SU-DHL-6 (cell line): ENCODE results near the gene AGPAT3.

Experiments used
- H2AFZ ChIP-seq: fragments of 200-600 bp; sonication (generic); 2 replicates; pipeline ENCODE4 v1.6.1; 2014; ENCODE audit warnings: low read depth, mild to moderate bottlenecking, moderate library complexity, mixed read lengths, antibody characterized with exemption, low read length; ENCODE audit not compliant: severe bottlenecking
- H3F3A ChIP-seq: fragments of 200-600 bp; shearing (Covaris generic); 2 replicates; pipeline ENCODE4 v1.6.0; 2016; ENCODE audit warnings: antibody characterized with exemption, mild to moderate bottlenecking; ENCODE audit not compliant: insufficient read depth
- H3K27ac ChIP-seq: fragments of 200-600 bp; sonication (generic); 2 replicates; pipeline ENCODE4 v1.5.1; 2016; ENCODE audit warnings: low read depth, mild to moderate bottlenecking, low read length, moderate library complexity, mixed read lengths
- H3K27me3 ChIP-seq: fragments of 200-600 bp; sonication (generic), shearing (Covaris generic); 2 replicates; pipeline ENCODE4 v1.6.0; 2014; ENCODE audit warnings: mild to moderate bottlenecking, low read length
- H3K36me3 ChIP-seq: fragments of 200-600 bp; sonication (generic); 2 replicates; pipeline ENCODE4 v1.6.1; 2014; ENCODE audit warnings: mild to moderate bottlenecking, low read length, mixed read lengths
- H3K4me2 ChIP-seq: fragments of 300-600, 200-600 bp; shearing (Covaris generic), sonication (generic); 2 replicates; pipeline ENCODE4 v1.6.0; 2014; ENCODE audit warnings: low read length, low read depth, mild to moderate bottlenecking; ENCODE audit not compliant: poor library complexity, severe bottlenecking
- H3K4me3 ChIP-seq: fragments of 200-600 bp; sonication (generic); 2 replicates; pipeline ENCODE4 v1.5.1; 2014; ENCODE audit warnings: antibody characterized with exemption, low read length, mild to moderate bottlenecking, mixed read lengths; ENCODE audit not compliant: insufficient read depth, poor library complexity, severe bottlenecking
- H3K79me2 ChIP-seq: fragments of 200-600 bp; sonication (generic); 2 replicates; pipeline ENCODE4 v1.6.1; 2014; ENCODE audit warnings: mild to moderate bottlenecking, low read length, moderate library complexity; ENCODE audit not compliant: insufficient read depth
- H3K9ac ChIP-seq: fragments of 200-600 bp; sonication (generic); 2 replicates; pipeline ENCODE4 v1.7.0; 2014; ENCODE audit warnings: mild to moderate bottlenecking, low read length
- H3K9me2 ChIP-seq: fragments of 200-600 bp; sonication (generic); replicated peaks from 2 replicates; pipeline ENCODE4 v1.6.1; 2014; ENCODE audit warnings: low read length; ENCODE audit not compliant: insufficient read depth
- H3K9me3 ChIP-seq: fragments of 200-600 bp; sonication (generic); 2 replicates; pipeline ENCODE4 v1.6.1; 2014; ENCODE audit warnings: low read length, mixed read lengths; ENCODE audit not compliant: insufficient read depth
- H4K20me1 ChIP-seq: fragments of 200-600 bp; sonication (generic); 2 replicates; pipeline ENCODE4 v1.6.1; 2014; ENCODE audit warnings: low read depth, mild to moderate bottlenecking, antibody characterized with exemption, low read length, moderate library complexity, mixed read lengths
- EZH2phosphoT487 ChIP-seq: fragments of 200-600 bp; sonication (generic), shearing (Covaris generic); conservative IDR thresholded peaks from 2 replicates; pipeline ENCODE4 v1.6.1; 2018; ENCODE audit warnings: mild to moderate bottlenecking, antibody characterized with exemption, low read length, moderate library complexity, mixed read lengths
- TF ChIP-seq, protein P1 (sequence below): fragments of 200-600 bp; sonication (generic); IDR thresholded peaks from one replicate; pipeline ENCODE4 v1.5.1; 2017; ENCODE audit warnings: antibody characterized with exemption, mild to moderate bottlenecking, low read length, moderate library complexity; ENCODE audit not compliant: insufficient read depth, poor library complexity, severe bottlenecking

The AGPAT3 gene

DNA sequence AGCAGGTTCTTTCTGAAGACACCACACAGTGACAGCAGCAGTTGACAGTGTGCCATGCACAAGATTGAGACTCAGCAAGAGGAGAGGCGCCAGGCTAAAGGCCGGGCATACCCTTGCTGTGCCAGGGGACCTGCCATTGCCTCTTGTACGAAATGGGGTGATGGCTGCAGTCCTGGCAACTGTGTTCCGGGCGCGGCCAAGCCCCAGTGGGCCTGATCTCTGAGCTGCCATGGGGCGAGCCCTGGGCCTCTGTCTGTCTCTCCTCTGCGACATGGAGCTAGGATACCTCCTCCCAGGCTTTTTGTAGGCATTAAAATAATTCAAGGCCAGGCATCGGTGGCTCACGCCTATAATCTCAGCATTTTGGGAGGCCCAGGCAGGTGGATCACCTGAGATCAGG lies 137.5 kb downstream of the AGPAT3 start:
- H2AFZ ChIP-seq: no peak overlapping the region
- H3K4me2 ChIP-seq: no peak overlapping the region
- H3F3A ChIP-seq: no peaks in the 10 kb centered on the region
- no peaks in the 10 kb centered on the region for H4K20me1 ChIP-seq
- H3K36me3 ChIP-seq: no peaks in the 10 kb centered on the region
- TF ChIP-seq, protein P1, sequence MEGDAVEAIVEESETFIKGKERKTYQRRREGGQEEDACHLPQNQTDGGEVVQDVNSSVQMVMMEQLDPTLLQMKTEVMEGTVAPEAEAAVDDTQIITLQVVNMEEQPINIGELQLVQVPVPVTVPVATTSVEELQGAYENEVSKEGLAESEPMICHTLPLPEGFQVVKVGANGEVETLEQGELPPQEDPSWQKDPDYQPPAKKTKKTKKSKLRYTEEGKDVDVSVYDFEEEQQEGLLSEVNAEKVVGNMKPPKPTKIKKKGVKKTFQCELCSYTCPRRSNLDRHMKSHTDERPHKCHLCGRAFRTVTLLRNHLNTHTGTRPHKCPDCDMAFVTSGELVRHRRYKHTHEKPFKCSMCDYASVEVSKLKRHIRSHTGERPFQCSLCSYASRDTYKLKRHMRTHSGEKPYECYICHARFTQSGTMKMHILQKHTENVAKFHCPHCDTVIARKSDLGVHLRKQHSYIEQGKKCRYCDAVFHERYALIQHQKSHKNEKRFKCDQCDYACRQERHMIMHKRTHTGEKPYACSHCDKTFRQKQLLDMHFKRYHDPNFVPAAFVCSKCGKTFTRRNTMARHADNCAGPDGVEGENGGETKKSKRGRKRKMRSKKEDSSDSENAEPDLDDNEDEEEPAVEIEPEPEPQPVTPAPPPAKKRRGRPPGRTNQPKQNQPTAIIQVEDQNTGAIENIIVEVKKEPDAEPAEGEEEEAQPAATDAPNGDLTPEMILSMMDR: no peak
- no peak for TF ChIP-seq EZH2phosphoT487
- H3K27ac ChIP-seq: no peak overlapping the region
- no peaks in the 10 kb centered on the region for H3K9me2 ChIP-seq
- H3K9me3 ChIP-seq: no peaks in the 10 kb centered on the region
- no peaks in the 10 kb centered on the region for H3K27me3 ChIP-seq
- H3K4me3 ChIP-seq: no peak overlapping the region
- H3K79me2 ChIP-seq: no peaks in the 10 kb centered on the region
- H3K9ac ChIP-seq: no peak overlapping the region

DNA sequence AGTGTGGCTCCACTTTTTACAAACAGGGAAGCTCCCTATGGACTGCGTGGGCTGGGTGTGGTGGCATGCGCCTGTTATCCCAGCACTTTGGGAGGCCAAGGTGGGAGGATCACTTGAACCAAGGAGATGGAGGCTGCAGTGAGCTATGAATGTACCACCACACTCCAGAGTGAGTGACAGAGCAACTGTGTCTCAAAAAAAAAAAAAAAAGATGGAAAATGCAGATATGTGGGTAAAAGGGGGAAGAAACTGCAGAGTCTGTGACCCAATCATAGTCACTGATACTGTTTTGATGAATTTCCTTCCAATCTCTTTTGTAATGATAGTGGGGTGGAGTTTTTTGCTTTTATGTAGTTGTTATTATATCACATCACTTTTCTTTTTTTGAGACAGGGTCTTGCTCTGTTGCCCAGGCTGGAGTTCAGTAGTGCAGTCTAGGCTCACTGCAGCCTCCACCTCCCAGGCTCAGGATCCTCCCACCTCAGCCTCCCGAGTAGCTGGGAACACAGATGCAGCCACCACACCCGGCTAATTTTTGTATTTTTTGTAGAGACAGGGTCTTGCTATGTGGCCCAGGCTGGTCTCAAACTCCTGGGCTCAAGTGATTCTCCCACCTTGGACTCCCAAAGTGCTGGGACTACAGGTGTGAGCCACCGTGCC lies 138.4 kb downstream of the AGPAT3 start:
- Histone ChIP-seq H3K36me3 (no peaks in the 10 kb centered on the region), H3K9ac (no peak overlapping the region), H3K4me3 (no peak overlapping the region), H3F3A (no peaks in the 10 kb centered on the region), H3K9me2 (no peaks in the 10 kb centered on the region), H2AFZ (no peak overlapping the region), H3K27ac (no peak overlapping the region), H4K20me1 (no peaks in the 10 kb centered on the region), H3K79me2 (no peaks in the 10 kb centered on the region), H3K4me2 (no peak overlapping the region), H3K9me3 (no peaks in the 10 kb centered on the region), H3K27me3 (no peaks in the 10 kb centered on the region)
- TF ChIP-seq, protein P1: no peak
- TF ChIP-seq EZH2phosphoT487: no peak

GRCh38 chr21:44005071-44005470 lies 140.0 kb downstream of the AGPAT3 start:
- H3F3A ChIP-seq: no peaks in the 10 kb centered on the region
- H3K4me3 ChIP-seq: no peak overlapping the region
- no peaks in the 10 kb centered on the region for H4K20me1 ChIP-seq
- H2AFZ ChIP-seq: no peak overlapping the region
- TF ChIP-seq EZH2phosphoT487: no peak
- TF ChIP-seq, protein P1: no peak
- no peaks in the 10 kb centered on the region for H3K9me3 ChIP-seq
- no peaks in the 10 kb centered on the region for H3K27me3 ChIP-seq
- no peaks in the 10 kb centered on the region for H3K79me2 ChIP-seq
- H3K27ac ChIP-seq: no peak overlapping the region
- H3K4me2 ChIP-seq: no peak overlapping the region
- H3K9ac ChIP-seq: no peak overlapping the region
- no peaks in the 10 kb centered on the region for H3K9me2 ChIP-seq
- no peaks in the 10 kb centered on the region for H3K36me3 ChIP-seq
